GM10266 (cell line): ENCODE data around the gene SLC35E3.

Experiments
- DNase-seq: peaks from one replicate; pipeline ENCODE4 v3.0.0; 2012; ENCODE audit errors: extremely low spot score
- CTCF ChIP-seq: IDR thresholded peaks from 2 replicates; pipeline ENCODE4 v1.5.1; 2012; ENCODE audit warnings: mild to moderate bottlenecking, low read depth; ENCODE audit not compliant: control insufficient read depth, insufficient read depth; ENCODE audit errors: missing control alignments

SLC35E3 gene

GRCh38 chr12:68746572-68747180, 700 bp downstream of the SLC35E3 start:
- DNase-seq = peak; percentile 43
- TF ChIP-seq CTCF = no peak

- TF ChIP-seq CTCF = no peak
- no peak for DNase-seq
Measured at GRCh38 chr12:68749443-68749842, 3.5 kb downstream of the SLC35E3 start.

- no peak for TF ChIP-seq CTCF
Measured at GRCh38 chr12:68749861-68750260, 3.9 kb downstream of the SLC35E3 start.

GRCh38 chr12:68750506-68750905, 4.5 kb downstream of the SLC35E3 start:
- DNase-seq = no peak
- TF ChIP-seq CTCF = no peak

More at GRCh38 chr12:68749861-68750260, 3.9 kb downstream of the SLC35E3 start:
- no peak for DNase-seq

GRCh38 chr12:68755536-68756243, 9.7 kb downstream of the SLC35E3 start:
- no peak for TF ChIP-seq CTCF
- no peak for DNase-seq

GRCh38 chr12:68759852-68760251, 13.9 kb downstream of the SLC35E3 start:
- no peak for TF ChIP-seq CTCF
- no peak for DNase-seq

- TF ChIP-seq CTCF = no peak
- DNase-seq = no peak
Measured at GRCh38 chr12:68760806-68761441, 14.9 kb downstream of the SLC35E3 start.
